Activated T-cell treated with anti-CD3 and anti-CD28 coated beads for 4 hours (primary cell): ENCODE data around the gene GJB5.

Experiments used
- DNase-seq: peaks from one replicate; pipeline ENCODE4 v3.0.0-alpha.2; 2020

GJB5 gene

GRCh38 chr1:34796990-34797389, 42.1 kb downstream of the GJB5 start:
- no peak for DNase-seq

GRCh38 chr1:34800214-34800613, 45.4 kb downstream of the GJB5 start:
- DNase-seq, result no peak

- no peak for DNase-seq
These were observed 48.9 kb downstream of the GJB5 start for GRCh38 chr1:34803770-34804169.

DNA sequence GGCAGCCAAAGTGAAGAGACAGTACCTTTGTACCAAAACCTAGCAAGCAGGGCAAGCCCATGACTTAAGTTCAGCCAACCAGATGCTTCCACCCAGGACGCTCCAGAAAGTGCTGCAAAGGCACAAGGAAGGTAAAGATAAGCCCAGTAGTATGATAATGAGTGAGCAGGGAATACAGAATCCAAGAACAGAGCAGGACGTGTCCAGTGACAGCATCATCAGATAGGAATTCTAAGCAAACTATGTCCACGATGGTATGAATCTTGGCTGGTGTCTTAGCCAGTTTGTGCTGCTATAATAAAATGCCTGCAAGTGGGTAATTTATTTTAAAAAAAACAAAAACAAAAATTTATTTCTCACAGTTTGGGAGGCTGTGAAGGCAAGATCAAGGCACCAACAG, 51.5 kb downstream of the GJB5 start:
- no peak for DNase-seq
